ENCODE data around the gene CDC42BPB.

GRCh38 chr14:103015426-103015825 is 41.9 kb downstream of the CDC42BPB start:
- TF ChIP-seq CTCF (IDR thresholded peaks at IDR 0.05) (no peak), POLR2A (IDR thresholded peaks at IDR 0.05; ENCODE audit: low read depth) (no peak), POLR2AphosphoS5 (IDR thresholded peaks at IDR 0.05) (no peak), EP300 (IDR thresholded peaks at IDR 0.05) (no peak)

Data from esophagus muscularis mucosa (tissue), 4 donors.